ENCODE results near the gene RNF8.

Gene RNF8

DNA sequence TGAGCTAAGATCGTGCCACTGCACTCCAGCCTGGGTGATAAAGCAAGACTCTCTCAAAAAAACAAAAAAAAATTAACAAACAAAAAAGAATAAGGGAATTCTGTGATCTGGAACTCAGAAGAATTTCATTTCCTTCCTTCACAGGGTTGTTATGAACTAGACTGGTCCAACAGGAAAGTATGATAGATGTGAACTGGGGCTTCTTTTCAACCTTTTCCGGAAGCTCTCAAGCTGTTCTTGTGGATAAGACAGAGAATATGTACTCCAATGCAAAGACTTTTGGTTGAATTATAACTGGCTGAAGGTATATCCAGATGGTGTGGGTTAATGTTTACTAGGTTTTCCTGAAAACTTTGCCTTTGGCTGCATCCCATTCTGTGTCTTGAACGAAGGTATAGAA is 5.3 kb downstream of the RNF8 start:
- DNase-seq (ENCODE audit: low read depth): no peak

DNA sequence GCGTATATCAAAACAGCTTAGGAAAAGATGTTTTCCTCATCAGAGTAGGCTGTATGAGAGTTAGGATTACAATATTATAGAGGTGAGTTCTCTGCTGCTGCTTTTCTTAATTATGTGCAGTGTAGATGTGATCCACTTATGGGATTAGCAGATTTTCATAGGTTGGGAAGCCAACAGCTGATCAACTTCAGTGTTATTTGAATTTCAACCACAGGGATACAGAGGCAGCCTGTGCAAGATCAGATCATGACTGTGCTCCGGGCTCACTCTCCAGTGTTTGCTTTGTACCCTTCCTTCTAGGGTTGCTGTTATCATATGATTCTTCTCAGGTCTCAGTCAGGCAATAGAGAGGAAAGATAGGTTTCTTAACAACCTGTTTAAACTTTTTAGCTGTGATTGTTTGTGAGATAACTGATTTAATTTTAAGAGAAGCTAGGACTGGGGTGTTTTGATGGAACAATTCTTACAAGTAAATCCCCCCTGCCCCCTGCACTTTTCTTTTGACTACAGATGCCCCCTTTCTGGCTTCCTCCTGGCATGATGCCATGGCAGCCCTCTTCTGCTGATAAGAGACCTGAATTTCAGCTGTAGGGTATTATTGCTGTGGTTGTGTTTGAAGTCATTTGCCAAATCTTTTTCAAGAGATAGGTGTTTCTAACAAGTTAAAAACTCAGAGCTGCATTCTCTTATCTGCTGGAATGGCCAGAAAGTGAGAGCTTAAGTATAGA is 8.5 kb downstream of the RNF8 start:
- DNase-seq (ENCODE audit: low read depth): no peak

DNA sequence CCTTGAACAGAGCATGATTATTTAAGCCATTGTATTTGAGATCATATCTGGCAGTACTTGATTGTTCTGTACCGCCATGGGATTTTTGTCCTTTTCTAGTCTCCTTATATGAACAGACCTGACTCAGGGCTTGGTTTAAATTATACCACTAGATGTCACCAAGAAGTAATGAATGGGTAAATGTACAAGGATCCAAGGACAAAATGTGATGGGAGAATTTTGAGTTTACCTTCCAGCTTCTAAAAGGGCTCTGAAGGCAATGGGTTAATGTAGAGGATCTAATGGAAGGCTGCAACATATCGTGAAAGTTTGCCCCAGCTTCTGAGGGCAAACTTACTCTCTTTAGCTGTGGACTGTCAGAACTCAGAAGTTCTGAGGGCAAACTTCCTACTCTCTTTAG is 12.0 kb downstream of the RNF8 start:
- peak; percentile 29 for DNase-seq (ENCODE audit: low read depth)

DNA sequence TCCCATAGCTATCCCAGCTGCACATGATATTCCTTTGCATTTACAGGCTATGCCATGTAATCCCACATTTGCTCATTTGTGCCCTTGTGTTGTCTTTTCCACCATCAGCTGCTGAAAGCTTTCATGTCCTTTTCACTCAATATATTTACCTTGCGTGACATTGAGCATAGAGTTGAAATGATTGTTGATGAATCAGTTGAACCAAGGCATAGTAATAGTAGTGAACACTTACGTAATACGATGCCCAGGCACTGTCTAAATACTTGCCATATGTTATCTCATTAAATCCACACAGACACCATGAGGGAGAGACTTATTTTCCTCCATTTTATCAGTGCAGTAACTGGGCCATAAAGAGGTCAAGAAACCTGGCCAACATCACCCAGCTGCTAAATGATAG is 13.1 kb downstream of the RNF8 start:
- DNase-seq (ENCODE audit: low read depth): no peak

DNA sequence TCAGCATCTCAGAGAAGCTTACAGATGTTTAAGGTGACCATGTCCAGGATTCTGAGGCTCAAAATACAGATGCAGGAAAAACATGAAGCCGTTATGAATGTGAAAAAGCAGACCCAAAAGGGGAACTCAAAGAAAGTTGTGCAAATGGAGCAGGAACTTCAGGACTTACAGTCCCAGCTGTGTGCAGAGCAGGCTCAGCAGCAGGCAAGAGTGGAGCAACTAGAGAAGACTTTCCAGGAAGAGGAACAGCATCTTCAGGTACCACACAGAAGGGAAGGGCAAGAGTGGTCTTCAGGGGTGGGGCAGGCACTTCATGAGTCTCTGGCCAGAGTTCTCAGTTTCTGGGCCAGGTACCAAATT is 15.2 kb downstream of the RNF8 start:
- no peak for DNase-seq (ENCODE audit: low read depth)

DNA sequence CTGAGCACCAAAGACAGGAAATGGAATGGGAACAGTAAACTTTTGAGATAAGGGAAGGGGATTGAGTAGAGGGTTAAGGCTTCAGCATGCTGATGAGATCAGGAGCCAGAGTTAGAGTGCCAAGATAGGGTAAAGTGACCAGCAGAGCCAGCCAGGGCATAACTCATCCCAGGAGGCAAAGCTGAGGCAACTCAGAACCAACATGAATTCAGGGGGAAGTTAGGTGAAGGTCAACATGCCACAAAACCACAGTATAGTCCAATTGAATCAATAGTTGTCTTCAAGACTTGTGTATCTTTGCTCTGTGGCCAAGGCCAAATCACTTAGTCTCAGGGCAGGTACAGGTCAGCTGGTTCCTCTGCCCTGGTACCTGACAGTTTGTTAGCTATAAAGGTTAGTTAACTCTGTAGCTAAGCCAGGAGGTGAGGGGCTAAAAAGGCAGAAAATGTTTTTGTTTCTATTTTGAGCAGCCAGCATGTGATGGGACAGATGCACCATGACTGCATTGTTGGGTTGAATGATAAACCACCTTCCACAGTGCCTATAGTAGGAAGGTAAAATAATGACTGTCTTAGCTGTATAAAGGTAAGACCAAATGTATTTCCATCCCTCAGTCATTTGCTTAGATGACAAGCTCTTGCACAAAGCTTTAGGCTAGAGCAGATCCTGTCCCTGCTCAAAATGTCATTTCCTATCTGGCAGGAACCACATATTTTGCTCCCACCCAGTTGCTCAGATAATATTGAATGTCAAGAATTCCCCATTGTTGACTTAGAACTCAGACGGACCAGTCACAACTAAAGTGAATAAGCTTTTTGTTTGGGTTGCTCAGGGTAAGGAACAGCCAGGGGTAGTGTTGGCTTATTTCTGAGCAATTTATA is 15.8 kb downstream of the RNF8 start:
- peak; percentile 8 for DNase-seq (ENCODE audit: low read depth)

DNA sequence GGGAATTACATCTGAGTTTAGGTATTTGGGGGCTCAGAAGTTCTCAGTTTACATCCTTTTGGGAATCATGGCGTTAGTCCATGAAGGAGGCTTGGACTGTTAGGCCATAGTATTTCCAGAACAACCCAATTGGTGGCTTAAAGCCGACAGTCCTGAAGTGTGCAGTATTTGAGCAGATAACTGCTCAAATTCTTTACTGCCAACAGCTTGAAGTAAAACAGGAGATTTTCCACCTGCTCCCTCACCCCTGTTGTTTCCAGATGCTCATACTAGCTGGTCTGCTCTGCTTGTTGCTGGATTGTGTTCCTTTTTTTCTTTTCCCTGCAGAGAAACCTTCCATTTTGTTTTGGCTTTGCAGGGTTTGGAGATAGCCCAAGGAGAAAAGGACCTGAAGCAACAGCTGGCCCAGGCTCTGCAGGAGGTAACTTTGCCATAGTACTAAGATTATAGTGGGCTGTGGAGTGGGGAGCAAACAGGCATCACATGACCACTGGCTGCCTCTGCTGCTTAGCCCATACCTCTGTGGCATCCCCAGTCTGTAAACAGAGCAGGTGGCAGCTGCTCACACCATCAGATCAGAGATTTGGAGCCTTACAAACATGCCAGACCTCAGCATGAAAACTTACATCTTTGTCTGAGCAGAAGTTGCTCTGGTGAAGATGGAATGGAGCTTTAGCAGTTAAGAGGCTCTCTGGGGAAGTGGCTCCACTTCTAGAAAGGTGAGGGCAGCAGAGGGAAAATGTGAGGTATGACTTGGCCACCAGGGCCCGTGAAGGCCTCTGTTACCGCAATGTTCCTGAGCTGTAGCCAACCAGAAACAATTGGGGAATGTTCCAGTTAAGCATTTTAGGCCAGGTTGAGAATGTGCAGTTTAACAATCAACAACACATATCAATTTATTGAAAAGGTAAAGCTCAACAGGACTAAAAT is 17.6 kb downstream of the RNF8 start:
- DNase-seq (ENCODE audit: low read depth): no peak

DNA sequence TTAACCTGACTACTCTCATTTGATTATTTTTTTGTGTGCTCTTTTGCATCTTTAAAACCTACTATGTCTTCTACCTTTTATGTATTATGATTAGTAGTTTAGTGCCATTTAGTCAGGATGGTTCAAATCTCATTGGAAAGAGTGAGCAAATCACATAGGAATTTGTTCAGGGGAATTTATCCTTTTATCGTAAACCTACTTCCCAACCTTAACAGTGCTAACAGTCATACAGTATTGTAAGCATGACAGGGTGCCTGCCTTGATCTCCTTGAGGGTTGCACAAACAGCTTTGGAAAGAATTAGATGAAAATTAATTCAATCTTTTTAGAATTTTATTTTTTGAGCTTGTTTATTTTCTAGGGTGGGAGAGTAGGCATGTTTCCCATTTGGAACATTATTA is 18.3 kb downstream of the RNF8 start:
- peak; percentile 57 for DNase-seq (ENCODE audit: low read depth)

DNA sequence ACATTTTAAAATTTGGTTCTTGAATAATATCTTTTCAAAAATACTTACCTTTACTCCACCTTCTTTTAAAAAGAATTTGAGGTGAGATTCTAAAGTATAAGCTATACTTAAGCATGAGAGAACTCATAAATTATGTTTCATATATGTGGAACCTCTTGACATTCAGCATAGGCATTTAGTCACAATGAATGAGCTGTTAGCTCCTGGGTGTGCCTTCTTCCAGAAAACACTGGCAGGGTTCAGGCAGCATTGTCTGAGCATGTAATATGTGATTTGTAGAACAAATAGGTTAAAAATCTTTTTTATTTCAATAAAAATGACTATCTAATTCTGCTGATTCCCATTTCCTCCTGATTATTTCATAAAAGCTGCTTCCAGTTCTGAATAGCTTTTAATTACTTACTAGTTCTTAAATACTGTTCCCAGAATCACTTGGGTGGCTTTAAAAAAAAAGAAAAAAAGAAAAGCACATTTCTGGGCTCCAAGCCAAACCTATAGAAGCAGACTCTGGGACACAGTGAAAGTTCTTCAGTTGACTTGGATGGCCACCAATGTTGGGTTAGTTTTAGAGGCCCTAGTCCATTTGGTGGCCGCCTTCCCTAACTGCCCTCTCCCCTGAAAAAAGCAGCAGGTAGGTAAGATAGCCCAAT is 20.2 kb downstream of the RNF8 start:
- DNase-seq (ENCODE audit: low read depth): no peak

DNA sequence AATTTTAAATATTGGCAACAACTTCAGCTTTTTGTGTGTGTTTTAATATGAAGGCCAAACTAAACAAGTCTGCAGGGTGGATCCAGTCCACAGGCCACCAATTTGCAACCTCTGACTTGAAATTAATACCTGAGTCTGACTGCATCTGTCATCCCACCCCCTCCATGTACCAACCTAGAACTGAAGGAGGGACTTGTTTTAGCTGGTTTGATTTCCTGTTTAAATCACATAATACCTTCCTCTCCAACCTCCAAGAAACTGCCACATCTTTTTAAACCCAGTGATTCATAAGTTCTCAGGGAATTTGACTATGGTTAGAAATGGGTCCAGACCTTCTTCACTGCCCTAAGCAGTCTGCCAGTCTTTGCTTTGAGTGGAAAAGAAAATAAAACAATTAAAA is 21.6 kb downstream of the RNF8 start:
- no peak for DNase-seq (ENCODE audit: low read depth)

DNA sequence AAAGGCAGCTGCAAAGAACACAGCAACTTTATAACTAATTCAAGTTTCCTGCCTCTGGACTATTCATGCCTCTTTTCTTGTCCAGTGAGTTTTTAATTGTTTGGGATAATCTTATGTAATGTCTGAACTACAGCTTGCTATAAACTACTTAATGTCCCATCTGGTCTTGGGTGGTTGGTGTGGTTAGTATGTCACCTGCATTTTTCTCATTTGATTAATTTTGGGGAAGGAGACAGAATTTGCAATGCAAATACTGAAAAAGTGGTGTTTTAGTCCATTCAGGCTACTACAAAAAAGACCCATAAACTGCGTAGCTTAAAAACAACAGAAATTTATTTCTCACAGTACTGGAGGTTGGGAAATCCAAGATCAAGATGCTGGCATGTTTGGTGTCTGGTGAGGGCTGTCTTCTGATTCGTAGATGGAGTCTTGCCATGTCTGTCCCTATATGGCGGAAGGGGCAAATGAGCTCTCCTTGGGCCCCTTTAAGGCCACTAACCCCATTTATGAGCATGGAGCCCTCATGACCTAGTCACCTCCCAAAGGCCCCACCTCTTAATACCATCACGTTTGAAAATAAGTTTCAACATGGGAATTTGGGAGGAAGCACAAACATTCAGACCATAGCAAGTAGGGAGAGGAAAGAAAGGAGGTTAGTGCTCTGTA is 22.4 kb downstream of the RNF8 start:
- no peak for DNase-seq (ENCODE audit: low read depth)

DNA sequence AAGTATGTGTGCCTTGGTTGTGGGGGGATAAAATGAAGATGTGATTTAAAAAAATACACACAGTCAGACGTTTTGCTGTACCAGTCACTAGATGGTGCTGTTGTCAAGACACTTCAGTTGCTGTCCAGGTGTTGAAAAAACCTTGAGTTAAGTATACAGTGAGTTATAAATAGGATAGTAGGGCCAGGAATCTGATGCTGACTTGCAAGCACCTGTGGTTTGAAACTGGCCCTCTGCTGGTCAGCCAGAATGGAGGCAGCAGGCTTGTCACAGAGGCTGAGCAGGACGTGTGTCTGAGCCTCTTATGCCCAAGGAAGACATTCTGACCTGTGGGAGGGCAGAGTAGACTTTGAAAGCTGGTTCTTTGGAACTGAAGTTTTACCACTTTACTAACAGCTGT is 27.8 kb downstream of the RNF8 start:
- DNase-seq (ENCODE audit: low read depth): peak; percentile 72

DNA sequence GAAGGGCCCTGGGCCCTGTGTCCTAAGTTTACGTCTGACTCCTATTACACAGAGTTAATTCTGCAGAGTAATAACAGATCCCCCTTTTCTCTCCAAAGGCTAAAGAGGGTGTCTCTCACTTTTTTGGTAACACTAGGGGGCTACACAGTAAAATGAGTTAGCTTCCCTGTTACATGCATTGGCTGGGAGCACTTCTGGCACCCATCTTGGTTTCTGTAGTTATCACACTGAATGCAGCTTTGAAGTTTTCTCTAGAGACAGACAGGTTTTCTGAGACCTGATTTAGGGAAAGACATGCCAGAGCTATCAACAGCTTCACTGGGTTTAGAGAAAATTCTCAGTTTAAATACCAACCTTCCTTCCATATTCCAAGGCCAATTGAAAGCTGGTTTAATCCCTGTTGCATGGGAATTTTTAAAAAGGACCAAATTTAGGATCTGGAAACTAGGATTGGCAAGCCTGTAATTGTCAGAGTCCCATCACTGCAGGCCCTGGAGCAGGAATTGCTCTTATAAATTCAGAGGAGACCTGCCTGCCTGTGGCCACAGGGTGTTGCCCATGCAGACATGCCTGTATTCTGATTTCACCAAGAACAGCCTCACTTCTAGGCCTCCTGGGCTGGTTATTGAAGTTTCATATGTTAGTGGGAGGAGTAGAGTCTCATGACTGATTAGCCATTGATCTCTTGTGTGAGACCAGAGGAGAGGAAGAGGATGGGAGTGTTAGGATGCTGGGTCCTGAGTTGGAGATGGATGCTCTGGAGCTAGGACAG is 29.4 kb downstream of the RNF8 start:
- DNase-seq (ENCODE audit: low read depth): peak; percentile 18

DNA sequence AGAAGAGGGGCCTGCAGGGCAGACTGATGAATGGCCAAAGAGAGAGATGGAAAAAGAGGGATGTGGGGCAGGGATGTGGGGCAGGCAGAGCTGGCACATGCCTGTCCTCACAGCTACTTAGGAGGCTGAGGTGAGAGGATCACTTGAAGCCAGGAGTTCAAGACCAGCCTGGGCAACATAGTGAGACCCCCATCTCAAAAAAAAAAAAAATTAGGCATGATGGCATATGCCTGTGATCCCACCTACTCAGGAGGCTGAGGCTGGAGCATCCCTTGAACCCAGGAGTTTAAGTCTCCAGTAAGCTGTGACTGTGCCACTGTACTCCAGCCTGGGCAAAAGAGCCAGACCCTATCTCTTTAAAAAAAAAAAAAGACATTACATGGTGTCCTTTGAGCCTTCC is 34.8 kb downstream of the RNF8 start:
- no peak for DNase-seq (ENCODE audit: low read depth)

DNA sequence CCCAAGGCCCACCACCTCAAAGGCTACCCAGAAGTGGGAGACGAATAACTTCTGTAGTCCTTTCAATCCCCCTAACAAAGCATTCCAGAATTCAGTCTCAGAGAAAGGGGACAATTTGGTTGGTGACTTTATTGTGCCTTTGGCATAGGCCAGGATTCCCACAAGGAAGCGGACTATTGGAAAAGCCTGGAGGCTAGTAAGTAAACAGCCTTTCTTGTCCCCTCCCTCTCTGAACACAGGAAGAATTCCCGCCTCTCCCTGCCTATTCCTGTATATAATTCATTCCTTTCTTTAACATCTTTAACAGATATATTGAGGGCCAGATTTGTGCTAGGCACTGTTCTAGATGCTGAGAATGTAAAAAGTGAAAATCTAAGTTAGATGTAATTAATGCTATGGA is 36.1 kb downstream of the RNF8 start:
- DNase-seq (ENCODE audit: low read depth): no peak

DNA sequence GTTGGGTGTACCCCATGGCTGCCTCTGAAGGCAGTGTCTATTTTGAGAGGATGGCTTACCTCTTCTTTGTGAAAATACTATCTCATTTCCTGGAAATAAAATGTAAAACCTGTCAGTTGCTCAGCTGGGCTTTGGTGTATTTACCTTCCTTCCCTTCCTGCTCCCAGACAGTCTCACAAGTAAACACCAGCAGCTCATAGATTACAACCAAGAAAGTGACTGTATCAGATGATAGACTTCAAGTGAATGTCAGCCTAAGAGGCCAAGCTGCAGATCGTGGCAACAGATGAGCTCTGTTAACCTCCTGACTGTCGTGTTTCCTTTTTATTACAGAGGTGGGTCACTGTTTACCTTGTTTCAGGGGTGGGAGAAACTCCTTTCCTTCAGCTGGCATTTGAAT is 37.3 kb downstream of the RNF8 start:
- no peak for DNase-seq (ENCODE audit: low read depth)

DNA sequence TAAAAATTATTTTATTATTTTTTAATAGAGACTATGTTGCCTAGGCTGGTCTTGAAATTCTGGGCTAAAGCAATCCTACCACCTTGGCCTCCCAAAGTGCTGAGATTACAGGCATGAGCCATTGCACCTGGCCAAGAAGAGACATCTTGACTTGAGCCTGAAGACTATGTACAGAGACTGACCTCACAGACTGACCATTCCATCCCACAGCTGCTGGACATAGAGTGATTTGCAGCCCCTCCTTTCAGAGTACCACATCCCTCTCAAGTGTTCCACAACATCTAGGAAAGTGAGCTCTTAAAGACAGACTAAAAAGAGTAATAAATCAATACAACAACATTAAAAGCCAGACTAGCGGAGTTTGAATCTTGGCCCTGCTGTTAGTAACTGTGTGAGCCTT is 39.0 kb downstream of the RNF8 start:
- no peak for DNase-seq (ENCODE audit: low read depth)

DNA sequence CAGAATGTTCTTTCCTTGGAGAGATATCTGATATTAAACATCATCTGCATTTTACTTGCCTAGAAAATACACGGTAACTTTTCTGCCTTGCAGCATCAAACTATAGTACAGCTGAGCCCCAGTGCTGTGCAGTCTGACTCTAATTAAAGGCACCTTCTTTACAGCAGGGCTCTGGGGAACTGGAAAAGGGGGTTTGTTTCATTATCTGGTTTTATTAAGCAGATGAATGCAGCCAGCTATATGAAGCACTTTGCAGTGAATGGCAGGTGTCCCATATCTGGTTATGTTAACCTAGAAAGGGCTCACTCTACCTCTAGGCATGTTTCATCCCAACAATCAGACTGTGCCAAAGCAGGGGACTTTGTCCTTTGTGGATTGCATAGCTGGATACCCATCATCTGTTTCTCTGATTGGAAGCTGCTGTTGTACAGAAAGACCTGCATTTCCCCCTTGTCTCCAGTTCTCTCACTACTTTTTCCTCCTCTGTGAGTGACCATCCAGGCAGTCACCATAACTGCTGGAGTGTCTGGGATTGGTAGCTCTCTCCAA is 39.7 kb downstream of the RNF8 start:
- DNase-seq (ENCODE audit: low read depth): no peak

DNA sequence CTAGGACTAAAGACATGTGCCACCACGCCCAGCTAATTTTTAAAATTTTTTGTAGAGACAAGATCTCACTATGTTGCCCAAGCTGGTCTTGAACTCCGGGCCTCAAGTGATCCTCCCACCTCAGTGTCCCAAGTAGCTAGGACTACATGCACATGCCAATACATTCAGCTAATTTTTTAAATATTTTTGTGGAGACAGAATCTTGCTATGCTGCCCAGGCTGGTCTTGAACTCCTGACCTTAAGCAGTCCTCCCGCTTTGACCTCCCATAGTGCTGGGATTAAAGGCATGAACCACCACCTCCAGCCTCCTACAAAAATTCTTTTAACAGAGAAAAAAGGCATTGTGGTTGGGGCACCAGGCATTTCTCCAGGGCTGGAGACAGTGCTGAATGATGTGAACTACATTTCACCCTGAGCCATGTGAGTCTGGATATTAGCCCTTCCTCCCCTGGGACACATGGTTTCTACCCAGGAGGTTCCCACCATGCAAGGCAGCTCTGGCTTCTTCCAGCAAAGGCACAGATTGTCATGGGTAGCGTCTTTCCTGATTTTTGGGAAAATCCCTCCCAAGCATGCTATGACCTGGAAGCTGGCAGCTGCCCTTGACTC is 42.9 kb downstream of the RNF8 start:
- no peak for DNase-seq (ENCODE audit: low read depth)

DNA sequence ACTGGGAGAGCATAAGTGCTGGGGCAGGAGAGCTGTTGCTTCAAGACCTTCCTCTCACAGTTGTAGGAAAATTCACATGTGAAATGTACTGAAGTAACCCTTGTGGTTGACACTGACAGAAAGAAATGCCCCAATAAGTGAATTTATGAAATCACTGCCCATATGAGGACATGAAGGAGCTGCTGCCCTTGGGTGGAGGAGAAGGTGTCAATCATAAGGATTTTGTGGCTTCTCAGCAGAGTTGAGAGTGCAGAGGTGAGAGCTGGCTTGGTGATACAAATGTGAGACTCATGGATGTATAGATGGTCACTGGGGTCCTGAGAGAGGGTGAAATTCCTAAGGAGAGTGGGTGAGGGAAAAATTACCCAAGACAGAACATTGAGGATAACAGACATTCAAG is 45.3 kb downstream of the RNF8 start:
- no peak for DNase-seq (ENCODE audit: low read depth)

All from ELR (cell line).